ENCODE measurements around the gene KIF2C.

The KIF2C gene

GRCh38 chr1:44778705-44779576 lies 39.3 kb downstream of the KIF2C start:
- no peaks in the 10 kb centered on the region for H3K27me3 ChIP-seq (ENCODE audit: control insufficient read depth, insufficient read depth, low read length)
- H3K36me3 ChIP-seq (ENCODE audit: control insufficient read depth, insufficient read depth, low read length), result peaks cover 7% of the 10 kb centered on the region
- no peaks in the 10 kb centered on the region for H3K9me3 ChIP-seq (ENCODE audit: control insufficient read depth, low read length)
- peaks cover 17% of the 10 kb centered on the region for H3K4me1 ChIP-seq (ENCODE audit: control insufficient read depth, insufficient read depth, low read length)
- no peak overlapping the region for H3K9ac ChIP-seq (ENCODE audit: low read length)
- no peak overlapping the region for H3K4me3 ChIP-seq (ENCODE audit: low read length)

- Histone ChIP-seq H3K9ac (ENCODE audit: low read length) (no peak overlapping the region), H3K4me3 (ENCODE audit: low read length) (no peak overlapping the region), H3K4me1 (ENCODE audit: control insufficient read depth, insufficient read depth, low read length) (peaks cover 30% of the 10 kb centered on the region), H3K27me3 (ENCODE audit: control insufficient read depth, insufficient read depth, low read length) (peaks cover 3% of the 10 kb centered on the region), H3K9me3 (ENCODE audit: control insufficient read depth, low read length) (no peaks in the 10 kb centered on the region), H3K36me3 (ENCODE audit: control insufficient read depth, insufficient read depth, low read length) (peaks cover 7% of the 10 kb centered on the region)
Observed at GRCh38 chr1:44780583-44781121, 41.0 kb downstream of the KIF2C start.

GRCh38 chr1:44783697-44784093 lies 44.1 kb downstream of the KIF2C start:
- Histone ChIP-seq H3K27me3 (ENCODE audit: control insufficient read depth, insufficient read depth, low read length) (peaks cover 3% of the 10 kb centered on the region), H3K4me1 (ENCODE audit: control insufficient read depth, insufficient read depth, low read length) (peaks cover 24% of the 10 kb centered on the region), H3K36me3 (ENCODE audit: control insufficient read depth, insufficient read depth, low read length) (no peaks in the 10 kb centered on the region), H3K4me3 (ENCODE audit: low read length) (no peak overlapping the region), H3K9me3 (ENCODE audit: control insufficient read depth, low read length) (no peaks in the 10 kb centered on the region), H3K9ac (ENCODE audit: low read length) (peak overlapping the region; percentile 58)

GRCh38 chr1:44784094-44785028 lies 44.7 kb downstream of the KIF2C start:
- Histone ChIP-seq H3K9me3 (ENCODE audit: control insufficient read depth, low read length) (no peaks in the 10 kb centered on the region), H3K9ac (ENCODE audit: low read length) (peak overlapping the region; percentile 58), H3K27me3 (ENCODE audit: control insufficient read depth, insufficient read depth, low read length) (peaks cover 3% of the 10 kb centered on the region), H3K4me3 (ENCODE audit: low read length) (no peak overlapping the region), H3K4me1 (ENCODE audit: control insufficient read depth, insufficient read depth, low read length) (peaks cover 24% of the 10 kb centered on the region), H3K36me3 (ENCODE audit: control insufficient read depth, insufficient read depth, low read length) (no peaks in the 10 kb centered on the region)

- H3K9me3 ChIP-seq (ENCODE audit: control insufficient read depth, low read length), result no peaks in the 10 kb centered on the region
- H3K9ac ChIP-seq (ENCODE audit: low read length), result peak overlapping the region; percentile 45
- peaks cover 3% of the 10 kb centered on the region for H3K27me3 ChIP-seq (ENCODE audit: control insufficient read depth, insufficient read depth, low read length)
- peaks cover 24% of the 10 kb centered on the region for H3K4me1 ChIP-seq (ENCODE audit: control insufficient read depth, insufficient read depth, low read length)
- no peak overlapping the region for H3K4me3 ChIP-seq (ENCODE audit: low read length)
- no peaks in the 10 kb centered on the region for H3K36me3 ChIP-seq (ENCODE audit: control insufficient read depth, insufficient read depth, low read length)
Observed at GRCh38 chr1:44785029-44785380, 45.4 kb downstream of the KIF2C start.

DNA sequence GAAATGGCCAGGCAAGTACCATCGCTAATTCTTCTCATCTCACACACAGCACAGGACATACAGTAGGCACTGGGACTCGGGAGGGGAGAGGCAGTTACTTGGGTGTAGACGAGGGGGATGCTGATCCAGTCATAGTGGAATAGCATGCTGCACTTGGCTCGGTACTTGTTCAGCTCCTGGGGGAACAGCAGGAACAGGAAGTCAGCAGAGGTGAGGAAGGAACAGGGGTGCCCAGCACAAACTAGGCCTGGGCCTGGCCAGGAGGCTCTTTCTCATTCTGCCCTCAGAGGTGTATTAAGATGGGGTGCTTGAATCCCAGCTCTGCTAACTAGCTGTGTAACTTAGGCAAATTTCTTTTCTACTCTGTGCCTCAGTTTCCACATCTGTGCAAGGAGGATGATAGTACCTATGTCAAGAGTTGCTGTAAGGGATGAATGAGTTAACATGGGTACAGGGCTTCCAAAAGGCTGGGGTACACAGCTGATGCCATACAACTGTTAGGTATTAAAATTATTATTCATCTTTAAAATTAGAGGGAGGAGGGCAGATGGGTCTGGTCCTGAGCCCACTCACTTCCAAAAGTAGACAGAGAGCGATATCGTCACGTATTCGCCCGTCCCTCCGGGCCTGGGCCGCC lies 46.0 kb downstream of the KIF2C start:
- H3K36me3 ChIP-seq (ENCODE audit: control insufficient read depth, insufficient read depth, low read length), result no peaks in the 10 kb centered on the region
- H3K9ac ChIP-seq (ENCODE audit: low read length), result peak overlapping the region; percentile 45
- H3K27me3 ChIP-seq (ENCODE audit: control insufficient read depth, insufficient read depth, low read length), result peaks cover 3% of the 10 kb centered on the region
- peak overlapping the region; percentile 41 for H3K4me3 ChIP-seq (ENCODE audit: low read length)
- H3K9me3 ChIP-seq (ENCODE audit: control insufficient read depth, low read length), result no peaks in the 10 kb centered on the region
- H3K4me1 ChIP-seq (ENCODE audit: control insufficient read depth, insufficient read depth, low read length), result peaks cover 24% of the 10 kb centered on the region

DNA sequence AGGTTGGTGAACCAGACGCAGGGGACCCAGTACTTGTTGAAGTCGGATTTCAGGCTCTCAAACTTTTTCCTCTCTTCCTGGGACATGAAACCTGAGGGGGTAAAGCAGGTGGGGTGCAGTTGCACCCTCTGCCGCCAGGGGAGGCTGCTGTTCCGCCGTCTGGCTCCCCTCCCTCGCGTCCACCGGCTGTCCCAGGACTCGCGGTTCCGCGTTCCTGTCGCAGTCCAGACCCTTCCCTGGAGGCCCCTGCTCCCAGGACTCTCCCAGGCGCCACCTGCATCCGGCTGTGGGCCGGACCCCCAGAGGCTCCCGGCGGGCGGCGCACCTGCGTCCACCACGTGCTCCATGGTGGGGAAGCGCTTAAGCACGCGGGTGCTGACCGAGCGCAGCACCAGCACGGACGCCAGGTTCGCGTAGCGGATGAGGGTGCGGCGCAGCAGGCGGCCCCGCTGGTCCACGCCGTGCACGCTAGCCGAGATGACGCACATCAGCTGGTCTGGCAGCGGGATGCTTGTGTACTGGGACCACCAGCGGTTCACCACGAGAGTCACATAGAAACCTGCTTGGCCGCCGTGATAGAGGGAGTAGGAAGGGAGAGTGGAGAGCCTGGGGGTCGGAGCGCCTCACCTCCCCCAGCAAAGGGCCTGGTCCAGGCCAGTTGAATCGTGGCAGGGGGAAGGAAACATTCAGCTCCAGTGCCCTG lies 46.7 kb downstream of the KIF2C start:
- Histone ChIP-seq H3K27me3 (ENCODE audit: control insufficient read depth, insufficient read depth, low read length) (peaks cover 3% of the 10 kb centered on the region), H3K36me3 (ENCODE audit: control insufficient read depth, insufficient read depth, low read length) (no peaks in the 10 kb centered on the region), H3K9ac (ENCODE audit: low read length) (peak overlapping the region; percentile 45), H3K4me1 (ENCODE audit: control insufficient read depth, insufficient read depth, low read length) (peaks cover 27% of the 10 kb centered on the region), H3K4me3 (ENCODE audit: low read length) (peak overlapping the region; percentile 41), H3K9me3 (ENCODE audit: control insufficient read depth, low read length) (no peaks in the 10 kb centered on the region)

DNA sequence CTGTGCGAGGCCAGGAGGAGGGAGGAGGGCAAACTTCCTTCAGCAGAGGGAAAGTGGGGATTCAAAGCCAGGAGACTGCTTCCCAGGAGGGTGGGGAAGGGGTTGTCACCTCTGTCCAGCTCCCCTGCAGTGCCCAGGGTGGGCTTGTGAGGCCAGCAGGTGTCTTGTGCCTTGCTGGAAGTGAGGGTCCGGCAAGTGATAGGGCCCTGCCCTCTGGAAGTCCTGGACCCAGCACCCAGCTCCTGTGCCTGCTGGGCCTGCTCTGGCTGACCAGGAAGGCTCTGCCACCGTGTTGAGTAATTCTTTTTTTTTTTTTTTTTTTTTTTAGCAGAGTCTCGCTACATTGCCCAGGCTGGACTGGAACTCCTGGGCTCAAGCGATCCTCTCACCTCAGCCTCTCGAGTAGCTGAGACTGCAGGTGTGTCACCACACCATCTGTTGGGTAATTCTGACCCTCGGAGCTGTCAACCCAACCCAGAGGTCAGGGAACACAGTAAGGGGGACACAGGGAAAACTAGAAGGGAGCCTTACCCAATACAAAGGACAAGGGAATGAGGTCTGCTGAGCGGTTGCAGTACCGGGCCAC lies 47.3 kb downstream of the KIF2C start:
- Histone ChIP-seq H3K9me3 (ENCODE audit: control insufficient read depth, low read length) (no peaks in the 10 kb centered on the region), H3K9ac (ENCODE audit: low read length) (no peak overlapping the region), H3K4me3 (ENCODE audit: low read length) (no peak overlapping the region)

GRCh38 chr1:44787506-44787905 lies 47.9 kb downstream of the KIF2C start:
- peaks cover 3% of the 10 kb centered on the region for H3K27me3 ChIP-seq (ENCODE audit: control insufficient read depth, insufficient read depth, low read length)
- H3K9ac ChIP-seq (ENCODE audit: low read length), result no peak overlapping the region
- no peaks in the 10 kb centered on the region for H3K36me3 ChIP-seq (ENCODE audit: control insufficient read depth, insufficient read depth, low read length)
- H3K4me3 ChIP-seq (ENCODE audit: low read length), result no peak overlapping the region
- H3K9me3 ChIP-seq (ENCODE audit: control insufficient read depth, low read length), result no peaks in the 10 kb centered on the region
- peaks cover 32% of the 10 kb centered on the region for H3K4me1 ChIP-seq (ENCODE audit: control insufficient read depth, insufficient read depth, low read length)

More for the DNA sequence above, 47.3 kb downstream of the KIF2C start:
- H3K27me3 ChIP-seq (ENCODE audit: control insufficient read depth, insufficient read depth, low read length), result peaks cover 3% of the 10 kb centered on the region
- peaks cover 32% of the 10 kb centered on the region for H3K4me1 ChIP-seq (ENCODE audit: control insufficient read depth, insufficient read depth, low read length)
- no peaks in the 10 kb centered on the region for H3K36me3 ChIP-seq (ENCODE audit: control insufficient read depth, insufficient read depth, low read length)

DNA sequence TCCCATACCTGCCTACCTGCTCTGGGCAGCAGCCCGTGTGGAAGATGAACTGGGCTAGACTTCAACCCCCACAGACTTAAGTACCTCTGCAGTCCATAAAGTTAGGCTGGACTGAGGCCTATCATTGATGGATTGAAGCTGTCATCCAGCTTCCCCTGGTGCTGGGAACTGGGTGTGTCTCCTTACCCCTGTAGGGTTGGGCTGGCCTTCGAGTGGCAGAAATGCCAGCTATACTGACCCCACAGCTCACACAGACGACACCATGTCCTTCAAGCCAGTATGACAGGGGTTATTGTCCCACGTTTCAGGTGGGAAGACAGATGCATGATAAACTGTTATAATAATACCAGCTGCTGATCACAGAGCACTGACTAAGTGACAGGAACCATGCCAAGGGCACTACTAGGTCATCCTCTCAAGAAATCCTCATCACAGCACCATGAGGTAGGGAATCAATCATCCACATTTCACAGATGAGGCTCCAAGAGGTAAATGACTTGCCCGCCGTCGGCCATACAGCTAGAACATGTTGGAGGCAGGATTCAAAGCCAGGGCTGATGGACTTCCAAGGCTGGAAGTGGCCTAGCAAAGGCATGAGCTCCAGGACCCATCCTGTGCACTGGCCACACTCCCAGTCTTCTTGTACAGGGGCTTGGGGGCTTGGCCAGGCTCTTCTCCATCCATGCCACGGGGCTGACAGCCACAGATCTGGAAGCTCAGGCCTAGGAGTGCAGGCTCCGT lies 48.7 kb downstream of the KIF2C start, which contains the start of gene BEST4:
Gene BEST4, minus strand, starts transcription at position 51 of the 741 bp plus-strand sequence. CDS start 465 bp downstream, outside the sequence.
- H3K27me3 ChIP-seq (ENCODE audit: control insufficient read depth, insufficient read depth, low read length), result peaks cover 3% of the 10 kb centered on the region
- no peaks in the 10 kb centered on the region for H3K36me3 ChIP-seq (ENCODE audit: control insufficient read depth, insufficient read depth, low read length)
- H3K4me3 ChIP-seq (ENCODE audit: low read length), result no peak within 1 kb of the TSS
- no peak within 1 kb of the TSS for H3K9ac ChIP-seq (ENCODE audit: low read length)
- no peaks in the 10 kb centered on the region for H3K9me3 ChIP-seq (ENCODE audit: control insufficient read depth, low read length)
- H3K4me1 ChIP-seq (ENCODE audit: control insufficient read depth, insufficient read depth, low read length), result peaks cover 32% of the 10 kb centered on the region

All from mucosa of stomach (tissue), 1 donor.